Right cardiac atrium (tissue), 5 donors: ENCODE data around the gene UNC5A. TPM values are rescaled to one million over a fixed set of nuclear protein-coding genes. Genes with fewer than 3 reads are reported as not detected.

Experiments
- ATAC-seq, 2 donors: fragments of 200-7000 bp; cut with Tn5 transposase; one replicate each; pipeline versions ENCODE4 v1.8.0 to v1.9.1; 2020; ENCODE audit warnings: moderate library complexity in 2 of 2, mild to moderate bottlenecking in 1 of 2
- DNase-seq, 3 donors: peaks; one replicate each; pipeline ENCODE4 v3.0.0-alpha.2; 2020
- H3K27ac ChIP-seq: one replicate; pipeline ENCODE4 v1.5.1; 2013; ENCODE audit warnings: mild to moderate bottlenecking, low read length, control low read depth, moderate library complexity
- H3K27me3 ChIP-seq: one replicate; pipeline ENCODE4 v1.6.1; 2013; ENCODE audit not compliant: control insufficient read depth, insufficient read depth
- H3K4me1 ChIP-seq: one replicate; pipeline ENCODE4 v1.6.1; 2013; ENCODE audit warnings: low read length; ENCODE audit not compliant: control insufficient read depth, insufficient read depth
- H3K4me3 ChIP-seq: one replicate; pipeline ENCODE4 v1.5.1; 2013; ENCODE audit warnings: low read length, control low read depth
- H3K9me3 ChIP-seq: one replicate; pipeline ENCODE4 v1.6.1; 2013; ENCODE audit warnings: low read length; ENCODE audit not compliant: control insufficient read depth
- WGBS: extraction: QIAGEN DNeasy Blood & Tissue Kit; methylation state at CpG from one replicate; pipeline ENCODE4 v1.1.7; 2013; 5-methylcytosine and 5-hydroxymethylcytosine counted together
- intact Hi-C, 4 donors: fragments of 100-400 bp; cut with DNase I; formaldehyde crosslinking; loops; one replicate each; pipeline versions ENCODE4 v1.11.0 to v1.14.0; 2022 to 2023
- polyA plus RNA-seq: library from polyadenylated mRNA; stranded (reverse); fragments of 200-250 nt; gene quantifications from one replicate; pipeline ENCODE4 v1.2.3, GENCODE V29; 2013
- total RNA-seq, 4 donors: library from RNA; stranded (reverse); fragmentation: NEBNext Ultra II Directional; extraction: Animal tissue kit (Norgen Biotek cat#: 25700); gene quantifications; one replicate each; pipeline ENCODE4 v1.2.1, GENCODE V29; 2021
- donor health status: healthy with polysubstance abuse.
- donor health status: DM: no; HTN: yes; CAD: no.
- donor health status: DM: no; HTN: no; CAD: no.
- donor health status: DM: no; HTN: yes; CAD: no; lungs with severe emphysema.
- donor health status: DM: yes; HTN: yes; CAD: no.

UNC5A gene
- total and polyA plus RNA-seq, 5 donors: 0.17 to 0.85 (median 0.62) TPM

GRCh38 chr5:176883700-176884570 lies 73.6 kb downstream of the UNC5A start:
- 89% methylated on average over 17 of the region's 17 CpGs for WGBS
- no peak for DNase-seq

GRCh38 chr5:176884571-176884890 lies 74.2 kb downstream of the UNC5A start:
- no peak overlapping the region for H3K27ac ChIP-seq
- no peak overlapping the region for H3K4me3 ChIP-seq
- WGBS: 64% methylated on average over 4 of the region's 4 CpGs
- no peaks in the 10 kb centered on the region for H3K4me1 ChIP-seq
- ATAC-seq (no peak), DNase-seq (no peak)
- intact Hi-C loops: no loop called here
- no peaks in the 10 kb centered on the region for H3K9me3 ChIP-seq
- H3K27me3 ChIP-seq: no peaks in the 10 kb centered on the region

More at GRCh38 chr5:176883700-176884570, 73.6 kb downstream of the UNC5A start:
- Histone ChIP-seq H3K4me3 (no peak overlapping the region), H3K4me1 (no peaks in the 10 kb centered on the region), H3K27ac (no peak overlapping the region), H3K27me3 (no peaks in the 10 kb centered on the region), H3K9me3 (no peaks in the 10 kb centered on the region)
- no peak for ATAC-seq
- intact Hi-C loops: no loop called here

DNA sequence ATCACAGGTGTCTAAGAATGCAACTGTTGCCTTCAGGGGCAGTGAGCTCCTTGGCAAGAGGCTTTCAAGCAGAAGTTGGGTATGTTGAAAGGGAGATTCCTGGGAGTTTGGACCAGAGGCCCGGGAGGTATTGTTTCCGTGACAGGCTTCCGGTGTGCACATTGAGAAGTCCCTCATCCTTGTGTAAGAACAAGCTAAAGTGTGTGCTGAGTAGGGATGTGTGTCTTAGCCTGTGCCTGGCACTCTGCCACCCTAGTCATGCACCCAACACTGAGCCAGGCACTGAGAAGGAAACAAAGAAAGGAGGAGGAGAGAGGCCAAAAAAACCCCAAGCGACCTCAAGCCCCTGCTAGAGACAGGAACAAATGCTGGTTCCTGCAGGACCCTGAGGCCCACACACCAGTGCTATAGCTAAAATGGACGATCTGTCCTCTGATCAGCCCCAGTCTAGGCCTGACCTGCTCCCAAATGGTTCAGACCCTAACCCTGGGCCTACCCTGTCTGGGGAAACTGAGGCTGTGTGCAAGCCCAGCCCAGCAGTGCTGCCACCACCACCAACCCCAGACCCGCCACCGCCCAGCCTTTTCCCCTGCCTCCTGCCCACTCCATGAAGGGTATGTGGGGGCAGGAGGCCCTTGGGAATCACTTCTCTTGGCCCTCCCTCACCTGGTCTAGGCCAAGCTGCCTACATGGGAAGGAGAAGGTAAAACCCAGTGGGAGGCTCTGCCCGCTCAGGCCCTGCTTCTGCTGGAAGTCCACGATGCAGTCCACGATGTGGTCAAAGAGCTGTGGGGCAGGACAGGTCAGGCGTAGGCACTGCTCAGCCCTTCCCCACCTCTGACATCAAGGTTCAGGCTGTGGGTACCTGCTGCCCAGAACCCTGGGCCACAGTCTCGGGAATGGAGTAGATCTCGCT lies 76.2 kb downstream of the UNC5A start:
- ATAC-seq: no peak
- DNase-seq: no peak
- no peaks in the 10 kb centered on the region for H3K27me3 ChIP-seq
- no peaks in the 10 kb centered on the region for H3K4me1 ChIP-seq
- WGBS: 86% methylated on average over 13 of the region's 13 CpGs
- intact Hi-C loops: no loop called here
- H3K27ac ChIP-seq: no peak overlapping the region
- no peaks in the 10 kb centered on the region for H3K9me3 ChIP-seq
- H3K4me3 ChIP-seq: no peak overlapping the region

- intact Hi-C loops: no loop called here
- no peak overlapping the region for H3K4me3 ChIP-seq
- no peak overlapping the region for H3K27ac ChIP-seq
- DNase-seq: no peak
- 90% methylated on average over 28 of the region's 28 CpGs for WGBS
- no peak for ATAC-seq
- no peaks in the 10 kb centered on the region for H3K9me3 ChIP-seq
- H3K4me1 ChIP-seq: no peaks in the 10 kb centered on the region
- no peaks in the 10 kb centered on the region for H3K27me3 ChIP-seq
Measured at GRCh38 chr5:176887252-176887849, 77.0 kb downstream of the UNC5A start.

DNA sequence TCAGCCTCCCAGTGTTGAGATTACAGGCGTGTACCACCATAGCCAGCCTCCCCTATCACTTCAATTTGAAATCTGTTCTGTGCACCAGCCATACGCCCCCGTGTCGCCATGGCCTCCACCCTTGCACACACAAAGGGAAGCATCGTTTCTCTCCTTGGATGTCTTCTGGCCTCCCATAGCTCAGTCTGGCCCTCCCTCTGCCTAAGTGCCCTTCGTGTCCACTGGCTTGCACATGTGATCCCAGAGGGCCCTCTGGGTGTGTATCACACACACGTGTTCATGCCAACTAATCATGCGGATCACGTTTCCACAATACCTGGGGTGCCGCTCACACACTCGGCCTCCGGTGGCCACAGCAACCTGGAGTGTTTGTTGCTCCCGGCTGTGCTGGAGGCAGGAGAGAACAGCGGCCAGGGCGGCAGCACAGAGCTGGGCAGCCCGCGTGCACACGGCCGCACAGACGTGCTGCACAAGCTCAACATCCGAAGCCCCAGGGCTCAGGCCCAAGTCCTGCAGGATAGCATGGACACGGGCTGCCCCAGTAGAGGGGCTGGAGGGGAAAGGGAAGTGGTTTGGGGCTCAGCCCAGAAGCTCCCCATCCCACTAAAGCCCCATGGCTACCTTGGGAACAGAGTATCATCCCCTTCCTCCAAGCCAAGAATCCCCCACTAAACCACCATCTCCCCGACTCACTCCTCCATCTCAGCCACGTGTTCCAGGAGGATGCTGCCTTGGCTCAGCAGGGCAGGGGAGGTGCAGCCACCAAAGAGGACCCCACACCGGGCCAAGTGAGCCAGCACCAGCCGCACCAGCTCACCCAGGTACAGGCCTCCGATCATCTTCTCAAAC lies 77.9 kb downstream of the UNC5A start:
- Histone ChIP-seq H3K27ac (no peak overlapping the region), H3K27me3 (no peaks in the 10 kb centered on the region), H3K4me3 (no peak overlapping the region), H3K9me3 (no peaks in the 10 kb centered on the region), H3K4me1 (no peaks in the 10 kb centered on the region)
- 89% methylated on average over 27 of the region's 27 CpGs for WGBS
- intact Hi-C loops: no loop called here
- ATAC-seq (no peak), DNase-seq (no peak)

- no peak for DNase-seq
- no peaks in the 10 kb centered on the region for H3K27me3 ChIP-seq
- WGBS: 92% methylated on average over 1 of the region's 1 CpG
- no peak overlapping the region for H3K4me3 ChIP-seq
- no peak overlapping the region for H3K27ac ChIP-seq
- H3K4me1 ChIP-seq: no peaks in the 10 kb centered on the region
- intact Hi-C loops: no loop called here
- no peak for ATAC-seq
- H3K9me3 ChIP-seq: no peaks in the 10 kb centered on the region
Measured at GRCh38 chr5:176888865-176889165, 78.5 kb downstream of the UNC5A start.

DNA sequence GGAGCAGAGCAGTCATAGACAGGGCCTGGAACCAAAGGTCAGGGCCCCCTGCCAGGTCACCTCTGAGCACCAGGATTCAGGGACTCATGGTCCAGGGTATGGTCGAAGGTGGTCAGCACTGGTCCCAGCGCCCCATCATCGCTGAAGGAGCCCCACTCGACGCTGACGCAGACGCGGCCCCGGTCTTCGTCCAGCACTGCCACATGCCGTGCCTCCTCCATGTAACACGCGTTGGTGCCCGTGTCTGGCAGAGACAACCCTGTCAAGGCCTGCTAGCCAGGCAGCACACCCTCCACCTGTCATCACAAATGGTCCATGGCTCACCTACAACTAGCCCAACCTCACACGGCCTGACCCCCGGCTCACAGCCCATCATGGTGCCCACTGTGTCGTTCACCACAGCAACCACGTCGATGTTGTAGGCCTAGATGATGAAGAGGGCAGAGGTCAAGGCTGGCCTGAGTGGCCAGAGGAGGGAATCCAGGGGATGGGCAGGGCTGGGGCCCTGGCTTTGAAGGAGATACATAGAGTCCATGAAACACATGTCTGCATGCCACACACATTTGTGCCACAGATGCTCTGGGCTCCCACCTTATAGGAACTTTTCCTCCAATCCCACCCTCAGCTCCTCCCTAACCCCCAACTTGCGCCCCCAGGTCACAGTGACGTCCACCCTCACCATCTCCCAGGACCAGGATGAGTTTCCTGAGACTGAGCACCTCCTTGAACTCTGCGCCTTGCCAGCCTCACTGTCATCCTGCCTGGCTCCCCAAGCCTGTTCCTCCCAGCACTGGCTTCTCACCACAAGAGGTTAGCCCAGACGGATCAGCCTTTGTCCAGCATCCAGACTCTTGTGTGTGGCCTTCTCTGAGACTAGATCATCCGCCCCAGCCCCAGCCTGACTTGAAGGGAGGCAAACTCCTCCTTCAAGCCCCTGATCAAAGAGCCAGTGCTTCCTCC lies 79.2 kb downstream of the UNC5A start:
- 92% methylated on average over 24 of the region's 24 CpGs for WGBS
- peak in 1 of 2 donors; percentile 14 for ATAC-seq
- Histone ChIP-seq H3K27ac (no peak overlapping the region), H3K4me3 (no peak overlapping the region), H3K4me1 (no peaks in the 10 kb centered on the region), H3K27me3 (no peaks in the 10 kb centered on the region), H3K9me3 (no peaks in the 10 kb centered on the region)
- DNase-seq: no peak
- intact Hi-C loops: no loop called here

DNA sequence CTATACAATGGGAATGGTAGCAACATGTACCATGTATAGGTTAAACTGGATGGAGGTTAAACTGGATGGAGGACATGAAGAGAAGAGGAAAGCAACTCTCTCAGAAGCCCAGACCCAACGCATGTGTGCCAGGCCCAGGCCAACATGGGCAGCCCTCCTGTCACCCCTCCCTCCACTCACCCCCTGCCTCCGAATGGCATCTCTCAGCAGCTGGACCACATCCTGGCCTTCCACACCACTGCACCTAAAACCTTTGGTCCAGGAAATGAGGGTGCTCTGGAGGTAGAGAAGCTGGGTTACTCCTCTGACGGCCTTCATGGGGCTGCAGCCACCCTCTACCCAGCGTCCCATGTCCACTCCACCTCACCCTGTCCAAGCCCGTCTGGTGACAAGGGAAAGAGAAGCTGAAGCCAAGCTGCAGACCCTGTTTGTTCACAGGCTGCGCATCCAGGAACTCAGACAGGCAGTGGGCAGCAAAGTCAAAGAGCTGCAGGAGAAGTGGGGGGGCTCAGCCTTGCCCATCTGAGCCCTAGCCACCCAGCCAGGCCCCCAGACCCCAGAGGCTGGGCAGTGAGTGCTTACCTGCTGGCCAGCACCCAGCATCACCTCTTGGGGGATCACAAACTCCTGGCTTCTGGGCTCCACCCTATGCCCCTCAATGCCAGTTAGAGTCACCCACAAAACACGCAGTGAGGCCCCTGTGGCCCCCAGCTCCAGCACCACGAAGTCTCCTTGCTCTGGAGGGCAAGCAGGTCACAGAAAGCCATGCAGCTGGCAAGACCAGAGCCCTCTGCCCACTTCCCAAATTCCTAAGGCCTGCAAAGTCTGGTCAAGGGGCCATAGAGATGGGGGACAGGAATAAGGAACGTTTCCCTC lies 80.3 kb downstream of the UNC5A start:
- Histone ChIP-seq H3K4me1 (no peaks in the 10 kb centered on the region), H3K27me3 (no peaks in the 10 kb centered on the region), H3K9me3 (no peaks in the 10 kb centered on the region), H3K4me3 (no peak overlapping the region), H3K27ac (no peak overlapping the region)
- 80% methylated on average over 9 of the region's 9 CpGs for WGBS
- intact Hi-C loops: no loop called here
- no peak for ATAC-seq
- no peak for DNase-seq

- no peak for ATAC-seq
- Histone ChIP-seq H3K9me3 (no peaks in the 10 kb centered on the region), H3K4me3 (no peak overlapping the region), H3K4me1 (no peaks in the 10 kb centered on the region), H3K27me3 (no peaks in the 10 kb centered on the region), H3K27ac (no peak overlapping the region)
- intact Hi-C loops: no loop called here
- WGBS: 83% methylated on average over 9 of the region's 9 CpGs
- no peak for DNase-seq
Measured at GRCh38 chr5:176891331-176891958, 81.1 kb downstream of the UNC5A start.
